ENCODE measurements around the gene DNER.

DNER gene

GRCh38 chr2:229408356-229408755 is 306.0 kb downstream of the DNER start:
- DNase-seq (ENCODE audit: low spot score), result no peak
- TF ChIP-seq, protein P1, sequence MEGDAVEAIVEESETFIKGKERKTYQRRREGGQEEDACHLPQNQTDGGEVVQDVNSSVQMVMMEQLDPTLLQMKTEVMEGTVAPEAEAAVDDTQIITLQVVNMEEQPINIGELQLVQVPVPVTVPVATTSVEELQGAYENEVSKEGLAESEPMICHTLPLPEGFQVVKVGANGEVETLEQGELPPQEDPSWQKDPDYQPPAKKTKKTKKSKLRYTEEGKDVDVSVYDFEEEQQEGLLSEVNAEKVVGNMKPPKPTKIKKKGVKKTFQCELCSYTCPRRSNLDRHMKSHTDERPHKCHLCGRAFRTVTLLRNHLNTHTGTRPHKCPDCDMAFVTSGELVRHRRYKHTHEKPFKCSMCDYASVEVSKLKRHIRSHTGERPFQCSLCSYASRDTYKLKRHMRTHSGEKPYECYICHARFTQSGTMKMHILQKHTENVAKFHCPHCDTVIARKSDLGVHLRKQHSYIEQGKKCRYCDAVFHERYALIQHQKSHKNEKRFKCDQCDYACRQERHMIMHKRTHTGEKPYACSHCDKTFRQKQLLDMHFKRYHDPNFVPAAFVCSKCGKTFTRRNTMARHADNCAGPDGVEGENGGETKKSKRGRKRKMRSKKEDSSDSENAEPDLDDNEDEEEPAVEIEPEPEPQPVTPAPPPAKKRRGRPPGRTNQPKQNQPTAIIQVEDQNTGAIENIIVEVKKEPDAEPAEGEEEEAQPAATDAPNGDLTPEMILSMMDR (IDR thresholded peaks at IDR 0.05; ENCODE audit: extremely low read depth, insufficient read depth, missing control alignments), result no peak

DNA sequence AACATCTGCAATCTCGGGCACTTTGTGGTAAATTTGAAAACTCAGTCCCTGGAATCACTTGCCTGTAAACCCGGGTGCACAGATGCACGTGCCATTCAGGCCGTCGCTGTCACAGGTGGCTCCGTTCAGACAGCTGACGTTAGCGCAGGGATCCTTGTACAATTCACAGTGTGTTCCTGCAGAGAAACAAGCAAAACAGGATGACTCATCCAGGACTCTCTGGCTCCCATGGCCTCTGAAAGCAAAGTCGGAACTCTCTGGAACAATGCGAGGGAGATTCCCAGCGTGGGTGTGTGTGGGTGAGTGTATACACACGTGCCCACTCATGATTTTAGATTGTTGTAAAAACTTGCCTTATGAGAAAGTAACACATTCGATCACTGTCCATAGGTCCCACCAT is 307.2 kb downstream of the DNER start:
- in situ Hi-C loops (cut with MboI; ENCODE audit: low pct_unique_long_range_greater_than_20kb, low sequenced_read_pairs, unreplicated experiment), result no loop called here
- DNase-seq (ENCODE audit: low spot score), result no peak

More at GRCh38 chr2:229408356-229408755, 306.0 kb downstream of the DNER start:
- in situ Hi-C loops (cut with MboI; ENCODE audit: low pct_unique_long_range_greater_than_20kb, low sequenced_read_pairs, unreplicated experiment), result no loop called here

DNA sequence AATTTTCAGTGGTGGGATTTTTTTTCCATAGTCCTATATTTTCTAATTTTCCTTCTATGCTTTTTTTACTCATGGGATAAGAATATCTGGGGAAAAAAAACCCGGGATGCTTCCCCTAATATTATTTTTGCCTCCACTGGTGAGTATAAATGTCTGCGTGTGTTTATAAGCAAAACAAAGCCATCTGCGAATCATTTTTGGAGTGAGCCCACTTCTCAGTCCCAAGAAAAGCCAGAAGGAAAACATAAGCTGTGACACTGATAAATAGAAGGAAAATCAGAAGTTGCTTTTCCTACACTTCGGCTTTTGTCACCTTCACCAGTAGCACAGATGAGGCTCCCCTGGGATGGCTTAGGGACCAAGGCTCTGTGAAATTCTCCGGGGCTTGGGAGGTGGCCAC is 308.6 kb downstream of the DNER start:
- TF ChIP-seq, protein P1 (IDR thresholded peaks at IDR 0.05; ENCODE audit: extremely low read depth, insufficient read depth, missing control alignments), result no peak
- in situ Hi-C loops (cut with MboI; ENCODE audit: low pct_unique_long_range_greater_than_20kb, low sequenced_read_pairs, unreplicated experiment), result no loop called here
- DNase-seq (ENCODE audit: low spot score), result no peak

More for the DNA sequence above, 307.2 kb downstream of the DNER start:
- TF ChIP-seq, protein P1 (IDR thresholded peaks at IDR 0.05; ENCODE audit: extremely low read depth, insufficient read depth, missing control alignments), result no peak

- no peak for DNase-seq (ENCODE audit: low spot score)
- in situ Hi-C loops (cut with MboI; ENCODE audit: low pct_unique_long_range_greater_than_20kb, low sequenced_read_pairs, unreplicated experiment), result no loop called here
- TF ChIP-seq, protein P1 (IDR thresholded peaks at IDR 0.05; ENCODE audit: extremely low read depth, insufficient read depth, missing control alignments), result no peak
These were observed 311.1 kb downstream of the DNER start for GRCh38 chr2:229403296-229403695.

- TF ChIP-seq, protein P1 (IDR thresholded peaks at IDR 0.05; ENCODE audit: extremely low read depth, insufficient read depth, missing control alignments), result no peak
- DNase-seq (ENCODE audit: low spot score), result no peak
- in situ Hi-C loops (cut with MboI; ENCODE audit: low pct_unique_long_range_greater_than_20kb, low sequenced_read_pairs, unreplicated experiment), result no loop called here
These were observed 313.0 kb downstream of the DNER start for GRCh38 chr2:229401171-229401865.

GRCh38 chr2:229393926-229394325 is 320.4 kb downstream of the DNER start:
- in situ Hi-C loops (cut with MboI; ENCODE audit: low pct_unique_long_range_greater_than_20kb, low sequenced_read_pairs, unreplicated experiment), result no loop called here
- no peak for DNase-seq (ENCODE audit: low spot score)
- TF ChIP-seq, protein P1 (IDR thresholded peaks at IDR 0.05; ENCODE audit: extremely low read depth, insufficient read depth, missing control alignments), result no peak

All from GM13977 (cell line).